Esophagus mucosa (tissue), 1 donor: Measurements from ENCODE around the gene BTBD19. TPM values are rescaled to one million over a fixed set of nuclear protein-coding genes. Genes with fewer than 3 reads are reported as not detected.
A peak's percentile ranks its signal among the peaks of the same experiment; 100 is the strongest.

Source experiments
- ATAC-seq: fragments of 200-7000 bp; cut with Tn5 transposase; one replicate; pipeline ENCODE4 v1.9.1; 2020
- total RNA-seq: library from RNA; stranded (reverse); gene quantifications from one replicate; pipeline ENCODE4 v1.2.4, GENCODE V29; 2023
- donor health status: DM: yes; HTN: yes; CAD: no.

BTBD19 gene
- total RNA-seq, 1 donor from 2014 or later = 2.4 TPM

GRCh38 chr1:44862829-44863401 is 54.6 kb downstream of the BTBD19 start:
- ATAC-seq = peak; percentile 63

Other genes with a start within 250 kb of the BTBD19 start
- gene TMEM53, start 134.0 kb upstream of the BTBD19 start, total RNA-seq = 4.4 TPM
- not detected for gene ARMH1, start 133.8 kb upstream of the BTBD19 start, total RNA-seq
- not detected for gene RNU5D-1, start 77.4 kb upstream of the BTBD19 start, total RNA-seq
- 15.2 TPM for gene KIF2C, start 68.7 kb upstream of the BTBD19 start, total RNA-seq
- 2,198 TPM for gene RPS8, start 33.0 kb upstream of the BTBD19 start, total RNA-seq
- not detected for gene BEST4, start 20.4 kb upstream of the BTBD19 start, total RNA-seq
- gene PLK3, start 8.1 kb upstream of the BTBD19 start, total RNA-seq = 20.7 TPM
- not detected for gene DYNLT4, start 1.2 kb upstream of the BTBD19 start, total RNA-seq
- 0.40 TPM for gene PTCH2, start 34.7 kb downstream of the BTBD19 start, total RNA-seq
- gene EIF2B3, start 178.1 kb downstream of the BTBD19 start, total RNA-seq = 22.0 TPM
- 22.6 TPM for gene HECTD3, start 202.8 kb downstream of the BTBD19 start, total RNA-seq
- 47.5 TPM for gene UROD, start 203.7 kb downstream of the BTBD19 start, total RNA-seq